Peyer's patch (tissue), 4 donors: ENCODE results near the gene CHRDL2. TPM values are rescaled to one million over a fixed set of nuclear protein-coding genes. Genes with fewer than 3 reads are reported as not detected.
A peak's percentile ranks its signal among the peaks of the same experiment; 100 is the strongest.

Experiments used
- DNase-seq, 3 donors: peaks; one replicate each; pipeline ENCODE4 v3.0.0-alpha.2; 2017 to 2019
- H3K27ac ChIP-seq, 4 donors: fragments of 200-600 bp; sonication (generic); one replicate each; pipeline ENCODE4 v1.5.1; 2016 to 2019
- H3K27me3 ChIP-seq, 2 donors: fragments of 200-600 bp; sonication (generic); one replicate each; pipeline ENCODE4 v1.5.1; 2019
- H3K36me3 ChIP-seq, 3 donors: fragments of 200-600 bp; sonication (generic); one replicate each; pipeline ENCODE4 v1.5.1; 2016 to 2019
- H3K4me1 ChIP-seq, 4 donors: fragments of 200-600 bp; sonication (generic); one replicate each; pipeline ENCODE4 v1.5.1; 2016 to 2019
- H3K4me3 ChIP-seq, 4 donors: fragments of 200-600 bp; sonication (generic); 1 replicate in 3 of 4; 2 replicates in 1 of 4; pipeline ENCODE4 v1.5.1; 2016 to 2019; ENCODE audit warnings: mild to moderate bottlenecking in 1 of 4
- H3K9me3 ChIP-seq, 4 donors: fragments of 200-600 bp; sonication (generic); one replicate each; pipeline ENCODE4 v1.5.1; 2016 to 2019; ENCODE audit warnings: mild to moderate bottlenecking in 1 of 4
- POLR2A ChIP-seq, 2 donors: fragments of 450-650 bp; IDR thresholded peaks; one replicate each; pipeline ENCODE4 v1.5.1; 2017; ENCODE audit warnings: antibody characterized with exemption in 2 of 2, mild to moderate bottlenecking in 2 of 2, moderate library complexity in 2 of 2
- total RNA-seq, 4 donors: library from RNA; depleted of rRNA; stranded (reverse); fragments of >200 nt; gene quantifications; one replicate each; pipeline ENCODE4 v1.1.0, GENCODE V29; 2016
- TF ChIP-seq, protein P1 (sequence below), 6 experiments: fragments of 450-650 bp in 4 of 6; fragments of 200-600 bp in 2 of 6; sonication (generic) in 1 of 6; IDR thresholded peaks; one replicate each; pipeline ENCODE4 v1.5.1; 2017 to 2019; ENCODE audit warnings: antibody characterized with exemption in 6 of 6, mild to moderate bottlenecking in 3 of 6, moderate library complexity in 1 of 6

CHRDL2 gene
- total RNA-seq, 4 donors from 2014 or later = not detected

DNA sequence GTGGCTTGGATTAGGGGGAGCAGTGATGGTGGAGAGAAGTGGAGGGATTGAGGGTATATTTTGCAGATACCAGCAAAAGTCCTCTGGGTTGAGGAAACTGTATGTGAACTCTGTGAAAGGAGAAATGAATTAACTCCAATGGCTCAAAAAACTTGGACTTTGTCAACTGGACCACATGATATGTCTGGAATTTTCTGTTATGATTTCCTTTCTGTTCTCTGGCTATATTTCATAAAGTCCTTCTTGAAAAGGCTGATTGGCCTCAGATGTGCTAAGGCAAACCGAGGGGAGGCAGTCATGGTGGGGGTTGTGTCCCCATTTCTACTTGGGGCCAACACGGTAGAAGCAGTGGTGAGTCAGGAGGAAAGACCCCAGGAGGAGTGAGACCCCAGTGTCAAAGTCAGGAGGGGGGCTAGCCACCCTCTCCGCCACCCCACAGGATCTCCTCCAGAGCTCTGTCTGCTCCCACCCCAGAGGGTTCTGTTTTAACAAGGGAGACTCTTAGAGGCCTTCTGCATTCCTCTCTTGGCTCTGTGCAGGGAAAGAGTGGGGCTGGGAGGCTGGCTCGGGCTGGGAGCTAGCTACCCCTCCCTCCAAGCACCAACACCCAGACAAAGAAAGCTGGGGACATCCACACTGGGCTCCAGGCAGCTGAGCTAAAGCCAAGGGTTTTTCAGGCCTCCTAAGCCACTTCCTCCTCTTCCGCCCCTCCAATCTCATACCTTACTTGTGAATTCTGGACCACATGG is 13.8 kb downstream of the CHRDL2 start:
- TF ChIP-seq, protein P1, sequence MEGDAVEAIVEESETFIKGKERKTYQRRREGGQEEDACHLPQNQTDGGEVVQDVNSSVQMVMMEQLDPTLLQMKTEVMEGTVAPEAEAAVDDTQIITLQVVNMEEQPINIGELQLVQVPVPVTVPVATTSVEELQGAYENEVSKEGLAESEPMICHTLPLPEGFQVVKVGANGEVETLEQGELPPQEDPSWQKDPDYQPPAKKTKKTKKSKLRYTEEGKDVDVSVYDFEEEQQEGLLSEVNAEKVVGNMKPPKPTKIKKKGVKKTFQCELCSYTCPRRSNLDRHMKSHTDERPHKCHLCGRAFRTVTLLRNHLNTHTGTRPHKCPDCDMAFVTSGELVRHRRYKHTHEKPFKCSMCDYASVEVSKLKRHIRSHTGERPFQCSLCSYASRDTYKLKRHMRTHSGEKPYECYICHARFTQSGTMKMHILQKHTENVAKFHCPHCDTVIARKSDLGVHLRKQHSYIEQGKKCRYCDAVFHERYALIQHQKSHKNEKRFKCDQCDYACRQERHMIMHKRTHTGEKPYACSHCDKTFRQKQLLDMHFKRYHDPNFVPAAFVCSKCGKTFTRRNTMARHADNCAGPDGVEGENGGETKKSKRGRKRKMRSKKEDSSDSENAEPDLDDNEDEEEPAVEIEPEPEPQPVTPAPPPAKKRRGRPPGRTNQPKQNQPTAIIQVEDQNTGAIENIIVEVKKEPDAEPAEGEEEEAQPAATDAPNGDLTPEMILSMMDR (IDR thresholded peaks at IDR 0.05) = no peak
- no peak for TF ChIP-seq POLR2A (IDR thresholded peaks at IDR 0.05)
- H3K27me3 ChIP-seq = no peaks in the 10 kb centered on the region
- peaks cover 0 to 35% (median 0%) of the 10 kb centered on the region in 4 donors for H3K4me1 ChIP-seq
- peak overlapping the region in 3 of 4 donors; percentile 17 to 46 (median 40) for H3K27ac ChIP-seq
- no peak for DNase-seq
- no peaks in the 10 kb centered on the region for H3K9me3 ChIP-seq
- no peak overlapping the region for H3K4me3 ChIP-seq
- H3K36me3 ChIP-seq = no peaks in the 10 kb centered on the region

GRCh38 chr11:74714904-74715303 is 16.3 kb downstream of the CHRDL2 start:
- H3K9me3 ChIP-seq = no peaks in the 10 kb centered on the region
- no peaks in the 10 kb centered on the region for H3K27me3 ChIP-seq
- no peak overlapping the region for H3K27ac ChIP-seq
- peaks cover 0 to 19% (median 0%) of the 10 kb centered on the region in 4 donors for H3K4me1 ChIP-seq
- TF ChIP-seq, protein P1 (IDR thresholded peaks at IDR 0.05) = no peak
- TF ChIP-seq POLR2A (IDR thresholded peaks at IDR 0.05) = no peak
- DNase-seq = no peak
- H3K4me3 ChIP-seq = no peak overlapping the region
- no peaks in the 10 kb centered on the region for H3K36me3 ChIP-seq

DNA sequence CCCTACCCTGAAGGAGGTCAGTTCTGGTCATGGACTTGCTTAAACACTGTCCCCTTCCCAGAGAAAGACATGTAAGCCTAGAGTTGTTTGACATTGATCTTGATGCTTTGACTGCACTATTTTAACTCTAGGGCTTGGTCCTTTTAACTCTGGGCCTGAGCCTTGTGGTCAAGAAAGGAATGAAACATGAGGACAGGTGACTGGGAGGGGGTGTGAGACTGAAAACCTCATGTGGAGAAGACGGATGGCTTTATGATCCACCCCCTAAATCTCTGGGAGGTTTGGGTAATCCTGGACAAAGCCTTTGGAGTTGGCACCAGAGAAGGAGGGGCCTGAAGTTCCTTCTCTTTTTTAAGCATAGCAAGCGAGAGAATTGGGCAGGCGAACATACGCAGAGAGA is 17.5 kb downstream of the CHRDL2 start:
- H3K4me3 ChIP-seq = no peak overlapping the region
- H3K27ac ChIP-seq = no peak overlapping the region
- DNase-seq = no peak
- TF ChIP-seq, protein P1 (IDR thresholded peaks at IDR 0.05) = no peak
- TF ChIP-seq POLR2A (IDR thresholded peaks at IDR 0.05) = no peak
- no peaks in the 10 kb centered on the region for H3K27me3 ChIP-seq
- H3K4me1 ChIP-seq = peaks cover 0 to 14% (median 0%) of the 10 kb centered on the region in 4 donors
- no peaks in the 10 kb centered on the region for H3K9me3 ChIP-seq
- no peaks in the 10 kb centered on the region for H3K36me3 ChIP-seq

DNA sequence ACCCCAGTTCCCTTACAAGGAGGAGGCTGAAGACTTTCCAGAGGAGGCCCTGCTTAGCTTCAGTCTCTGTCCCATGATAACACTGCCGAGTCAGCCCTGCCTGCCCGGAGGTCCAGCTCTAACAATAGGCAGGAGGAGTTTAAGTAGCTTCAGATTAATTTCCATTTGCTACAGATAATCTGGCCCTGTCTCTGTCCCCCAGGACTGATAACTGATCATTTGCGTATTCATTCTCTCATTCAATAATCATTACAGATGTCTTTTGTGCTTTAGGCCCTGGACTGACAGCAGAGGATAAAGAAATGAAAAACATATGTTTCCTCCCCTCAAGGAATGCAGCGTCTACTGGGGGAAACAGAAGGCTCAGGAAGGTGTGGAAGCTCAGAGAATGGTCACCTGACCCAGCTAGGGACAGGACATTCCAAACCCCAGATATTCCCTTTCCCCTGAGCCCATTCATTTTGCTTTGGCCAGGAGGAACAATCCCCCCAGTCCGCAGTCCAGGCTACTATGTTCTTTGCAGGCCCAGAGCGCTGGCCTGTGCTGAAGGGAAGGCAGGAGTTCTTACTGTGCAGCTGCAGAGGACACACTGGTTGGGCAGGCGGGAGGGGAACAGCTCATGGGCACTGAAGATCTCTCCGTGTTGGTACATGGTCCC is 20.8 kb downstream of the CHRDL2 start:
- H3K4me3 ChIP-seq = no peak overlapping the region
- H3K27me3 ChIP-seq = no peaks in the 10 kb centered on the region
- TF ChIP-seq, protein P1 (IDR thresholded peaks at IDR 0.05) = no peak
- no peak for TF ChIP-seq POLR2A (IDR thresholded peaks at IDR 0.05)
- no peaks in the 10 kb centered on the region for H3K36me3 ChIP-seq
- H3K27ac ChIP-seq = no peak overlapping the region
- H3K4me1 ChIP-seq = no peaks in the 10 kb centered on the region
- no peak for DNase-seq
- H3K9me3 ChIP-seq = no peaks in the 10 kb centered on the region

DNA sequence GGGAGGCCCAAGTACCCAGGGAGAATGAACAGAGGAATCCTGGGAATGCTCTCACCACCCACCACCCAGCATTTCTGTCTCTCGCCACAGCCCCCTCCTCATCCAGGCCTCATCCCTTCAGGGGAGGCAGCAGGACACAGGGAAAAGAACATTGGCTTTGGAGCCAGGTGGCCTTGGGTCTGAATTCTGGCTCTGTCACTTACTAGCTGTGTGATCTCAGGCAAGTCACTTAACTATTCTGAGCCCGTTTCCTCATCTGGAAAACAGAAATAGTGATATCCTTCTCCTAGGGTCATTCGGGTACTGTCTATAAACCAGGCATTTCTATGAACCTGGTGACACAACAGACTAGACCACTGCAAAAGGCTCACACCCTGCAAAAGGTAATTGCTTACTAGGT is 22.1 kb downstream of the CHRDL2 start:
- H3K9me3 ChIP-seq = no peaks in the 10 kb centered on the region
- H3K36me3 ChIP-seq = no peaks in the 10 kb centered on the region
- H3K4me3 ChIP-seq = no peak overlapping the region
- H3K4me1 ChIP-seq = no peaks in the 10 kb centered on the region
- no peak for TF ChIP-seq POLR2A (IDR thresholded peaks at IDR 0.05)
- TF ChIP-seq, protein P1 (IDR thresholded peaks at IDR 0.05) = no peak
- no peaks in the 10 kb centered on the region for H3K27me3 ChIP-seq
- no peak for DNase-seq
- H3K27ac ChIP-seq = no peak overlapping the region
